HEK293T (cell line): ENCODE results near the gene LRRFIP1.

ENCODE experiments used
- ARNT ChIP-seq: fragments of 450-650 bp; IDR thresholded peaks from 2 replicates; pipeline ENCODE4 v1.6.1; 2017; ENCODE audit warnings: mild to moderate bottlenecking
- ELF4 ChIP-seq: fragments of 450-650 bp; IDR thresholded peaks from 2 replicates; pipeline ENCODE4 v1.6.1; 2017; ENCODE audit warnings: antibody characterized with exemption
- FOXM1 ChIP-seq: fragments of 450-650 bp; IDR thresholded peaks from 2 replicates; pipeline ENCODE4 v1.6.1; 2017; ENCODE audit warnings: mild to moderate bottlenecking, borderline replicate concordance
- LEF1 ChIP-seq: fragments of 450-650 bp; IDR thresholded peaks from 2 replicates; pipeline ENCODE4 v1.6.1; 2017; ENCODE audit warnings: mild to moderate bottlenecking, borderline replicate concordance
- SP1 ChIP-seq: fragments of 450-650 bp; IDR thresholded peaks from 2 replicates; pipeline ENCODE4 v1.6.1; 2017

- no peak for TF ChIP-seq ELF4
- TF ChIP-seq SP1: no peak
- TF ChIP-seq FOXM1: no peak
- no peak for TF ChIP-seq ARNT
- no peak for TF ChIP-seq LEF1
Observed at GRCh38 chr2:237648016-237648381, 20.6 kb downstream of the LRRFIP1 start.
